ENCODE measurements around the gene KCNQ1. TPM values are rescaled to one million over a fixed set of nuclear protein-coding genes. Genes with fewer than 3 reads are reported as not detected.

Gene KCNQ1
- total and polyA plus RNA-seq, 2 experiments from 2014 or later = 0.45 to 0.87 TPM

DNA sequence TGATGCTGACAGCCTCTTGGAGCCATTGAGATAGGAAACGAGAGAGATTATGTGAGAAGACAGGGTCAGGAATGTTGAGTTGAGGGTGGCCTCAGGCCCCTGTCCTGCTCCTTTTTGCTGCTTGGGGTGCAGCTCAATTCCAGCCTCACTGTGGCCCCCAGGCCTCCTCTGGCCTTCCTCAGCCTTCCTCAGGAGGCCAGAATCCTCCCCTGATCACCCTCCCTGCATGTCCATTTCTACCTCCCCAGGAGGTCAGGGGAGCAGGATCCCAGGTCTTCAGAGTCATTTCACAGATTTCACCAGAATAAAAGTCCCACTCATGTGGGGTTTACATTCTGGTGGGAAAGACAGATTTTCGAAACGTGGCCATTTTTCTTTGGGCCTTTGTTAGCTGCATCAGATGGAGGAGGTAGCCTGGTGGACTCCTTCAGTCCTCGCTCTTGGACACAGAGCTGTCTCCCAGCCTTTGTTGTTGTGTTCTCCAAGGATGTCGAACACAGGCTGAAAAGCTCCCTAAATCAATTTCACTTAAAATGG lies 257.2 kb downstream of the KCNQ1 start:
- peaks cover 38% of the 10 kb centered on the region for H3K4me1 Mint-ChIP-seq

More for the DNA sequence above, 257.2 kb downstream of the KCNQ1 start:
- ATAC-seq = no peak
- H2AFZ ChIP-seq = no peak overlapping the region
- TF ChIP-seq ZNF114 (CRISPR knock-in tag; IDR thresholded peaks at IDR 0.05) = no peak
- no peak for TF ChIP-seq POLR2AphosphoS5 (IDR thresholded peaks at IDR 0.05; ENCODE audit: low read depth)
- TF ChIP-seq, protein P1, sequence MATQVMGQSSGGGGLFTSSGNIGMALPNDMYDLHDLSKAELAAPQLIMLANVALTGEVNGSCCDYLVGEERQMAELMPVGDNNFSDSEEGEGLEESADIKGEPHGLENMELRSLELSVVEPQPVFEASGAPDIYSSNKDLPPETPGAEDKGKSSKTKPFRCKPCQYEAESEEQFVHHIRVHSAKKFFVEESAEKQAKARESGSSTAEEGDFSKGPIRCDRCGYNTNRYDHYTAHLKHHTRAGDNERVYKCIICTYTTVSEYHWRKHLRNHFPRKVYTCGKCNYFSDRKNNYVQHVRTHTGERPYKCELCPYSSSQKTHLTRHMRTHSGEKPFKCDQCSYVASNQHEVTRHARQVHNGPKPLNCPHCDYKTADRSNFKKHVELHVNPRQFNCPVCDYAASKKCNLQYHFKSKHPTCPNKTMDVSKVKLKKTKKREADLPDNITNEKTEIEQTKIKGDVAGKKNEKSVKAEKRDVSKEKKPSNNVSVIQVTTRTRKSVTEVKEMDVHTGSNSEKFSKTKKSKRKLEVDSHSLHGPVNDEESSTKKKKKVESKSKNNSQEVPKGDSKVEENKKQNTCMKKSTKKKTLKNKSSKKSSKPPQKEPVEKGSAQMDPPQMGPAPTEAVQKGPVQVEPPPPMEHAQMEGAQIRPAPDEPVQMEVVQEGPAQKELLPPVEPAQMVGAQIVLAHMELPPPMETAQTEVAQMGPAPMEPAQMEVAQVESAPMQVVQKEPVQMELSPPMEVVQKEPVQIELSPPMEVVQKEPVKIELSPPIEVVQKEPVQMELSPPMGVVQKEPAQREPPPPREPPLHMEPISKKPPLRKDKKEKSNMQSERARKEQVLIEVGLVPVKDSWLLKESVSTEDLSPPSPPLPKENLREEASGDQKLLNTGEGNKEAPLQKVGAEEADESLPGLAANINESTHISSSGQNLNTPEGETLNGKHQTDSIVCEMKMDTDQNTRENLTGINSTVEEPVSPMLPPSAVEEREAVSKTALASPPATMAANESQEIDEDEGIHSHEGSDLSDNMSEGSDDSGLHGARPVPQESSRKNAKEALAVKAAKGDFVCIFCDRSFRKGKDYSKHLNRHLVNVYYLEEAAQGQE (IDR thresholded peaks at IDR 0.05; ENCODE audit: unreplicated experiment) = no peak
- no peak for TF ChIP-seq CREB1 (CRISPR knock-in tag; IDR thresholded peaks at IDR 0.05; ENCODE audit: low read depth)
- TF ChIP-seq, protein P2, sequence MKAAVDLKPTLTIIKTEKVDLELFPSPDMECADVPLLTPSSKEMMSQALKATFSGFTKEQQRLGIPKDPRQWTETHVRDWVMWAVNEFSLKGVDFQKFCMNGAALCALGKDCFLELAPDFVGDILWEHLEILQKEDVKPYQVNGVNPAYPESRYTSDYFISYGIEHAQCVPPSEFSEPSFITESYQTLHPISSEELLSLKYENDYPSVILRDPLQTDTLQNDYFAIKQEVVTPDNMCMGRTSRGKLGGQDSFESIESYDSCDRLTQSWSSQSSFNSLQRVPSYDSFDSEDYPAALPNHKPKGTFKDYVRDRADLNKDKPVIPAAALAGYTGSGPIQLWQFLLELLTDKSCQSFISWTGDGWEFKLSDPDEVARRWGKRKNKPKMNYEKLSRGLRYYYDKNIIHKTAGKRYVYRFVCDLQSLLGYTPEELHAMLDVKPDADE (IDR thresholded peaks at IDR 0.05) = no peak
- TF ChIP-seq JUNB (IDR thresholded peaks at IDR 0.05; ENCODE audit: unreplicated experiment) = no peak
- no peak for TF ChIP-seq ZNF331 (CRISPR knock-in tag; IDR thresholded peaks at IDR 0.05; ENCODE audit: low read depth)
- no peak for TF ChIP-seq EZH2phosphoT487 (IDR thresholded peaks at IDR 0.05; ENCODE audit: unreplicated experiment)
- TF ChIP-seq, protein P3, sequence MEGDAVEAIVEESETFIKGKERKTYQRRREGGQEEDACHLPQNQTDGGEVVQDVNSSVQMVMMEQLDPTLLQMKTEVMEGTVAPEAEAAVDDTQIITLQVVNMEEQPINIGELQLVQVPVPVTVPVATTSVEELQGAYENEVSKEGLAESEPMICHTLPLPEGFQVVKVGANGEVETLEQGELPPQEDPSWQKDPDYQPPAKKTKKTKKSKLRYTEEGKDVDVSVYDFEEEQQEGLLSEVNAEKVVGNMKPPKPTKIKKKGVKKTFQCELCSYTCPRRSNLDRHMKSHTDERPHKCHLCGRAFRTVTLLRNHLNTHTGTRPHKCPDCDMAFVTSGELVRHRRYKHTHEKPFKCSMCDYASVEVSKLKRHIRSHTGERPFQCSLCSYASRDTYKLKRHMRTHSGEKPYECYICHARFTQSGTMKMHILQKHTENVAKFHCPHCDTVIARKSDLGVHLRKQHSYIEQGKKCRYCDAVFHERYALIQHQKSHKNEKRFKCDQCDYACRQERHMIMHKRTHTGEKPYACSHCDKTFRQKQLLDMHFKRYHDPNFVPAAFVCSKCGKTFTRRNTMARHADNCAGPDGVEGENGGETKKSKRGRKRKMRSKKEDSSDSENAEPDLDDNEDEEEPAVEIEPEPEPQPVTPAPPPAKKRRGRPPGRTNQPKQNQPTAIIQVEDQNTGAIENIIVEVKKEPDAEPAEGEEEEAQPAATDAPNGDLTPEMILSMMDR (conservative IDR thresholded peaks at IDR 0.05; ENCODE audit: low read depth in 2 of 2) = no peak
- TF ChIP-seq, protein P4, sequence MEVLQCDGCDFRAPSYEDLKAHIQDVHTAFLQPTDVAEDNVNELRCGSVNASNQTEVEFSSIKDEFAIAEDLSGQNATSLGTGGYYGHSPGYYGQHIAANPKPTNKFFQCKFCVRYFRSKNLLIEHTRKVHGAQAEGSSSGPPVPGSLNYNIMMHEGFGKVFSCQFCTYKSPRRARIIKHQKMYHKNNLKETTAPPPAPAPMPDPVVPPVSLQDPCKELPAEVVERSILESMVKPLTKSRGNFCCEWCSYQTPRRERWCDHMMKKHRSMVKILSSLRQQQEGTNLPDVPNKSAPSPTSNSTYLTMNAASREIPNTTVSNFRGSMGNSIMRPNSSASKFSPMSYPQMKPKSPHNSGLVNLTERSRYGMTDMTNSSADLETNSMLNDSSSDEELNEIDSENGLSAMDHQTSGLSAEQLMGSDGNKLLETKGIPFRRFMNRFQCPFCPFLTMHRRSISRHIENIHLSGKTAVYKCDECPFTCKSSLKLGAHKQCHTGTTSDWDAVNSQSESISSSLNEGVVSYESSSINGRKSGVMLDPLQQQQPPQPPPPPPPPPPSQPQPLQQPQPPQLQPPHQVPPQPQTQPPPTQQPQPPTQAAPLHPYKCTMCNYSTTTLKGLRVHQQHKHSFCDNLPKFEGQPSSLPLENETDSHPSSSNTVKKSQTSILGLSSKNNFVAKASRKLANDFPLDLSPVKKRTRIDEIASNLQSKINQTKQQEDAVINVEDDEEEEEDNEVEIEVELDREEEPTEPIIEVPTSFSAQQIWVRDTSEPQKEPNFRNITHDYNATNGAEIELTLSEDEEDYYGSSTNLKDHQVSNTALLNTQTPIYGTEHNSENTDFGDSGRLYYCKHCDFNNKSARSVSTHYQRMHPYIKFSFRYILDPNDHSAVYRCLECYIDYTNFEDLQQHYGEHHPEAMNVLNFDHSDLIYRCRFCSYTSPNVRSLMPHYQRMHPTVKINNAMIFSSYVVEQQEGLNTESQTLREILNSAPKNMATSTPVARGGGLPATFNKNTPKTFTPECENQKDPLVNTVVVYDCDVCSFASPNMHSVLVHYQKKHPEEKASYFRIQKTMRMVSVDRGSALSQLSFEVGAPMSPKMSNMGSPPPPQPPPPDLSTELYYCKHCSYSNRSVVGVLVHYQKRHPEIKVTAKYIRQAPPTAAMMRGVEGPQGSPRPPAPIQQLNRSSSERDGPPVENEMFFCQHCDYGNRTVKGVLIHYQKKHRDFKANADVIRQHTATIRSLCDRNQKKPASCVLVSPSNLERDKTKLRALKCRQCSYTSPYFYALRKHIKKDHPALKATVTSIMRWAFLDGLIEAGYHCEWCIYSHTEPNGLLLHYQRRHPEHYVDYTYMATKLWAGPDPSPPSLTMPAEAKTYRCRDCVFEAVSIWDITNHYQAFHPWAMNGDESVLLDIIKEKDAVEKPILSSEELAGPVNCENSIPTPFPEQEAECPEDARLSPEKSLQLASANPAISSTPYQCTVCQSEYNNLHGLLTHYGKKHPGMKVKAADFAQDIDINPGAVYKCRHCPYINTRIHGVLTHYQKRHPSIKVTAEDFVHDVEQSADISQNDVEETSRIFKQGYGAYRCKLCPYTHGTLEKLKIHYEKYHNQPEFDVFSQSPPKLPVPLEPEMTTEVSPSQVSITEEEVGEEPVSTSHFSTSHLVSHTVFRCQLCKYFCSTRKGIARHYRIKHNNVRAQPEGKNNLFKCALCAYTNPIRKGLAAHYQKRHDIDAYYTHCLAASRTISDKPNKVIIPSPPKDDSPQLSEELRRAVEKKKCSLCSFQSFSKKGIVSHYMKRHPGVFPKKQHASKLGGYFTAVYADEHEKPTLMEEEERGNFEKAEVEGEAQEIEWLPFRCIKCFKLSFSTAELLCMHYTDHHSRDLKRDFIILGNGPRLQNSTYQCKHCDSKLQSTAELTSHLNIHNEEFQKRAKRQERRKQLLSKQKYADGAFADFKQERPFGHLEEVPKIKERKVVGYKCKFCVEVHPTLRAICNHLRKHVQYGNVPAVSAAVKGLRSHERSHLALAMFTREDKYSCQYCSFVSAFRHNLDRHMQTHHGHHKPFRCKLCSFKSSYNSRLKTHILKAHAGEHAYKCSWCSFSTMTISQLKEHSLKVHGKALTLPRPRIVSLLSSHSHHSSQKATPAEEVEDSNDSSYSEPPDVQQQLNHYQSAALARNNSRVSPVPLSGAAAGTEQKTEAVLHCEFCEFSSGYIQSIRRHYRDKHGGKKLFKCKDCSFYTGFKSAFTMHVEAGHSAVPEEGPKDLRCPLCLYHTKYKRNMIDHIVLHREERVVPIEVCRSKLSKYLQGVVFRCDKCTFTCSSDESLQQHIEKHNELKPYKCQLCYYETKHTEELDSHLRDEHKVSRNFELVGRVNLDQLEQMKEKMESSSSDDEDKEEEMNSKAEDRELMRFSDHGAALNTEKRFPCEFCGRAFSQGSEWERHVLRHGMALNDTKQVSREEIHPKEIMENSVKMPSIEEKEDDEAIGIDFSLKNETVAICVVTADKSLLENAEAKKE (CRISPR knock-in tag; IDR thresholded peaks at IDR 0.05) = no peak
- TF ChIP-seq EZH2 (IDR thresholded peaks at IDR 0.05; ENCODE audit: low read depth, unreplicated experiment) = no peak
- no peak for TF ChIP-seq STAT1 (IDR thresholded peaks at IDR 0.05; ENCODE audit: unreplicated experiment)
- no peak for TF ChIP-seq NANOG (IDR thresholded peaks at IDR 0.05; ENCODE audit: borderline replicate concordance)
- no peaks in the 10 kb centered on the region for H3K9me2 ChIP-seq (ENCODE audit: insufficient read depth)
- peaks cover 31% of the 10 kb centered on the region for H3K9me3 Mint-ChIP-seq
- H3K79me2 ChIP-seq (replicated peaks; ENCODE audit: insufficient read depth) = peaks cover 24% of the 10 kb centered on the region
- H3K27ac Mint-ChIP-seq = no peak overlapping the region
- peaks cover 3% of the 10 kb centered on the region; the same call in 1 of the 2 replicates for H4K20me1 ChIP-seq (replicated peaks; ENCODE audit: insufficient read depth)
- H3K36me3 ChIP-seq (ENCODE audit: insufficient read depth) = no peaks in the 10 kb centered on the region
- H3K27ac ChIP-seq (ENCODE audit: low read depth) = no peak overlapping the region
- H3K4me2 ChIP-seq = no peak overlapping the region
- H3K4me3 Mint-ChIP-seq = no peak overlapping the region
- H3K27me3 Mint-ChIP-seq (ENCODE audit: insufficient read depth, low read depth, poor library complexity) = peaks cover 56% of the 10 kb centered on the region
- H3K4me1 ChIP-seq (ENCODE audit: insufficient read depth) = peaks cover 18% of the 10 kb centered on the region
- peaks cover 35% of the 10 kb centered on the region for H3K36me3 Mint-ChIP-seq (ENCODE audit: low read depth)
- no peaks in the 10 kb centered on the region for H3F3A ChIP-seq (replicated peaks; ENCODE audit: low read depth)
- H3K27me3 ChIP-seq (ENCODE audit: insufficient read depth) = peaks cover 49% of the 10 kb centered on the region
- H3K4me3 ChIP-seq = no peak overlapping the region
- no peak for DNase-seq (ENCODE audit: low spot score)

Data from GM23338 (cell line).